ACHN (cell line): ENCODE data around the gene DSTN.

Experiments used
- DNase-seq: peaks from one replicate; pipeline ENCODE4 v3.0.0-alpha.2; 2015
- in situ Hi-C: cut with HindIII; loops from 2 replicates; pipeline ENCODE4 v1.10.0; 2017; ENCODE audit warnings: low sequenced_read_pairs, low pct_ligation_motif_present, low pct_unique_long_range_greater_than_20kb

Gene DSTN

DNA sequence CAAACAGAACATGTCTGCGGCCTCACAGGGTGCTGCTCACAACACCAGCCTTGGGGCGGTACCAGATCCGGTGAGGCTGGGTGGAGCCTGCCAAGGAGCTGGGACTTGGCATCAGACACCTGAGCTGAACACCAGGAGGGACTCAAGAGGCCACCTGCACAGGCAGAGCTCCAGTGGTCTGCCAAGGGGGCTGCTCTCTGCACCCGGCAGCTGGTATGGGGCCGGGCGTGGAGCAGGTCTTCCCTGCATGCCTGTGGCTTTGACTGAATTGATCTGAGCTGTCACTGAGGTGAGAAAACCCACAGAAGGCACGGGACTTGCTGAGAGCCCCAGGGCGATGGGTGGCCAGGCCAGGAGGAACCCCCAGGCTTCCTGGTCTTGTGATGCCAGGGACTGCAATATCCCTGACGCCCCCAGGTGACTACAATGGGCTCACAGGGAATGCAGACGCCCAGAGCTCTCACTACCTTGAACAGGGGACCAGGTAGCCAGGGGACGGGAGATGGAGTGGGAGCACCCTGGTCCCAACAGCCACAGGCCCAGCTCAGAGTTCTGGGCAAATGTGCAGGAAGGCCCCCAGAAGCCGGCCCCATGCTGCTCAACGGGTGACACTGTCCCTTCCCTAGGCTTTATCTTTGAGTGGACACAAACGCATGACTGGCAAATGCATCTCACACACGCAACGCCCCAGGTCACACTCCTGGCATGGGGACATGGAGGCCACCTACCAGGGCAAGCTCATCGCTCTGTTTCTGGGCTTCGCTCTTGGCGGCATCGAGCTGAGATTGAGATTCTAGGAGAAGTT is 48.2 kb downstream of the DSTN start:
- no peak for DNase-seq
- in situ Hi-C loops = no loop called here

DNA sequence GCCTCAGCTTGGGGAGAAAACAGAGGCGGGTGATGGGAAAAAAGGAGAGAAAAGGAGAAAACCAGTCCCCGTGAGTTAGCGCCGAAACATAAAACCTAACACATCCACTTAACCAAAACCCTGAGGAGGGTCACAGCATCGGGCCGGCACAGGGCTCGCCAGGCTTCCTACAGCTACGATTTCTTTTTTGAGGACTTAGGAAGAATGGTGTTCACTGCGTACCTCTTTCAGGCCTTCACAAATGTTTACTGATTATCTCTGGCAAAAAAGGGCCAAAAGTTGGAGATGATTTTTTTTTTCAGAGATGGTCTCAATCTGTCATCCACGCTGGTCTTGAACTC is 48.8 kb downstream of the DSTN start:
- in situ Hi-C loops = no loop called here
- DNase-seq = no peak

- DNase-seq = no peak
- in situ Hi-C loops = no loop called here
Observed at GRCh38 chr20:17619351-17620093, 49.6 kb downstream of the DSTN start.

DNA sequence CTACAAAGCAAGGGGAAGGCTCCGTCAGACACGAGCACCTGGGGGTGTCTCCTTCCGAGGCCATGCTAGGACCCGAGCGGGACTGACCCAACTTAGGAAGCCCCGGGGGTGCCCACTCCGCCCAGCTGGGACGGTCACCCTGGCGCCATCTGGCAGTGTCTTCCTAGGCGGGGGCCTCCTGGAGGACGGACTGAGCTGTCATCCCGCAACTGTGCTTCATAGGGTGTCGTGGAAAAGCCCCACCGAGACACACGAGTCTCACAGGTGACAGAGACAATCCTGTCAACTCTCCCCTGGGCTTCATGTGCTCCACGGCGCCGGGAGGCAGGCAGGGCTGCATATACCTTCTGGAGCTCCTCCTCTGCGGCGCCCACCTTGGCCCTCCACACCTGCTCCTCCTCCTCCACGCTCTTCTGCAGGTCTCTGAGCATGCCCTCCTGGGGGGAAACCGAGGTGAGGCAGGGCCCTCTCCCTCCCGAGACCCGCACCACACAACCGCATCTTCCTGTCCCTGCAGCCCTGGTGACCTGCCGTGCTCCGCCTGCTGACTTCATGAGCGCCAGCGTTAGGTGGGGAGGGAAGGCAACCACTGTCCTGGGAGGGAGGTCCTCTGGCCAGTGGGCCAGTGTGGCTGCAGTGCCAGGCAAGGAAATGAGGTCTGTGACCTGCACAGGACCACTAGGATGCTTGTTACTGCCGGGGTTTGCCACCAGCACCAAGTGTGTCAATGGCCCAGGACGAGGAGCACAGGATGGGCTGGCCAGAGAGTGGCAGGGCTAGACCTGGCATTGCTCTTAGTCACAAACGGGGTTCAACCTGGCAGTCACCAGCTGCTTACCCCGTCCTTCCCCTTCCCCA is 50.7 kb downstream of the DSTN start:
- in situ Hi-C loops = no loop called here
- DNase-seq = no peak

- in situ Hi-C loops = no loop called here
- DNase-seq = no peak
Observed at GRCh38 chr20:17621229-17621968, 51.5 kb downstream of the DSTN start.

DNA sequence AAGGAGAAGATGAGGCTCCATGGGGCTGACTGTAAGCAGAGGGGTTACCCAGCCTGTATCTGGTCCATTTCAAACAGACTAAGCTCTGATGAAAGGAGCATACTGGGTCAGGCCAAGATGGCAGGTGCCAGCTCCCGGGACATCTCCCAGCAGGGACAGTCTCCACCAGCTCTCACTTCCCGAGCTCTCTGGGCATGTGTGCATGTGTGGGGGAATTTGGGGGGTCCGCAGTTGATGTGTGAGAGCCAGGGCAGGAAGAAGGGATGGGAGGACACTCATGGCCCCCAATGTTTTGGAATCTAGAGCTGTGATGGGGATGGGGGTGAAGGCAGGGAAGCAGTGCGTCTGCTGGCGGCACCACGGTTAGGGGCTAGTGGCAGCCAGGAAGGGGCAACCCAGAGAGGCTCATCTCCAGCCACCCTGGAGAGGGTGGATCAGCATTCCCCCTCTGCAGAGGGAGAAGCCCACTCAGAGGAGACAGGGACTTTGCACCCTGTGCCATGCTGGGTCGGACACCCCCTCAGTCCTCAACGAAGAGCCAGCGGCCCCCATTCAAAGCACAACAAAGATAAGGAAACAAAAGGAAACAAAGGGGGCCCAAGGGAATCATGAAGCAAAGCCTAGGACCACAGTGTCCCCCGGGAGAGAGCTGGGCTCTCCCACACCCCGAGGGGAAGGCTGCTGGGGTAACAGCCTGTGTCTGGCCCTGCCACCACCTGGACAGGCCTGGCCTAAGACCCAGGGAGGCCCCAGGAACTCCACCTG is 52.4 kb downstream of the DSTN start:
- in situ Hi-C loops = no loop called here
- DNase-seq = no peak

- no peak for DNase-seq
- in situ Hi-C loops = no loop called here
Observed at GRCh38 chr20:17622851-17623508, 53.1 kb downstream of the DSTN start.

DNA sequence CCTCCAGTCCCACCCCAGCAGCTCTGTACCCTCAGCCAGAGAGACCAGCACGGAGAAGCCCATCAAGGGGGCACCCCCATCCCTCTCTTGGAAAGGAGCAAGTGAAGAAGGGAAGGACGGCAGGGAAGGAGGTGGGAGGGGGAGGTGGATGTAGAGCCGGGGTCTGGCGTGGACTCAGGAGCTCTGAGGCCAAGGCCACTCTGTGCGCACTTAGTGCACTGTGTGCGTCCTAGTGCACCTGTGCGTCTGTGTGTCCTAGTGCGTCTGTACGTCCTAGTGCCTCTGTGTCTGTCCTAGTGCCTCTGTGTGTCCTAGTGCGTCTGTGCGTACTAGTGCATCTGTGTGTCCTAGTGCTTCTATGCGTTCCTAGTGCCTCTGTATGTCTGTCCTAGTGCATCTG is 54.2 kb downstream of the DSTN start:
- in situ Hi-C loops = no loop called here

DNA sequence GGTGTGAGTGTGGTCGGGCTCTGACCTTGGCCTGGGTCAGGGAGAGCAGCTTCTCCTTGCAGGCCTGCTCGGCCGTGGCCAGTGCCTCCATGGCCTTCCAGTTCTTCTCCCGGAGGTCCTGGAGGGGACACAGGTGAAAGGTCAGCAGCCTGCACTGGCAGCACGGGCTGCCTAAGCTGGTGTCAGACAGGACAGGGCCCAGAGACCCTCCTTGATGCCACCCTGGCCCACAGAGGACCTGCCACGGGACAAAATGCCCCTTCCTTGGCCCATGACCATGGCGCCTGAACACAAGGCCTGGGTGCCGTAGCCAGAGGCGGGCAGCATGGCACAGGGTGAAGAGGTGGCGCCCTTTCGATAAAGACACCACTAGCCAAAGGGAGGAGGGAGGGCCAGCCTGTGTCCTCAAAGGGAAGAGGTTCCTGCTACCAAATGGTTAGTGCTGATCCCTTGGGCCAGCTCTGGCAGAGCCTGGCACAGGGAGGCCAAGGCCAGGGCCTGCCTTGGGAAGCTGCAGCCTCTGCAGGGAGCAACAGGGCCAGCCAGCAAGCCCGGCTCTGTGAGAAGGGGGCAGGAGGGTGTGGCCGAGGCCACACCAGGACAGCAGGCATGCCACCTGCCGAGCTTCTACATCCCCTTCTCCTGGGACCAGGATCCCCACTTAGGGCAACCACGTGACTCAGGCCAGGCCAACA is 54.8 kb downstream of the DSTN start:
- in situ Hi-C loops = no loop called here
- no peak for DNase-seq

More for the DNA sequence above, 54.2 kb downstream of the DSTN start:
- no peak for DNase-seq

DNA sequence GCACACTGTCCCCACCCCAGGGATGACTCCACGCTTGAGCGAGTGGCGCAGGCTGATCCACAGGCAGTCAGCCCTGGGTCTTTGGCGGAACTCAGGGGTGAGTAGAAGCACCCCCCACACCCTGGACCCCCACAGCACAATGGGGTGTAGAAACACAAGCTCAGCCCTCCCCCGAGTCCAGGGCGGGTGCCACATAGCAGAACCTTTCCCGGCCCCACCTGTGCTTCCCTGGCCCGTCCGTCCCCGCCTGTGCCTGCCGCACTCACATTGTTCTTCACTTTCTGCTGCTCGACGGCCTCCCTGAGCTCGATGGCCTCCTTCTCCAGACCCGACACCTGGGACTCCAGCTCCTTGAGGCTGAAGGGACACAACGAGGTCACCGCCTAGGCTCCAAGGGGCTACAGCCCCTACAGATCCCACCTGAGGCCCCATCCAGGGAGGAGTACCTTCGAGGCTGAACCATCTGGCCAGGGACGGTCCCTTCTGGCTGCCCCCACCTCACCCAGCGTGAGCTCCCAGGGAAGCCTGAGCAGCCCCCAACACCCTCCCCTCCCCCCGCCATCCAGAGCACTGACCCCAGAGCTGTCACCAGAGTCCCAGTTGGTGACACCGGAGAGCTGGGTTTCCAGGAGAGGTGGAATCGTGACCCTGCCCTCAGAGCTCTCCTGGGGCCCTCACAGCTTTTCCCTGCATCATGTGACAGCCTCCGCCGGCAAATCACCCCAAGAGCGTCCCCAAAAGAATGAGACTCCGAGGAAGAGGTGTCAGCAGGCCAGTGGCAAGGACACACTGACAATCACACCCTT is 55.6 kb downstream of the DSTN start:
- no peak for DNase-seq
- in situ Hi-C loops = no loop called here

DNA sequence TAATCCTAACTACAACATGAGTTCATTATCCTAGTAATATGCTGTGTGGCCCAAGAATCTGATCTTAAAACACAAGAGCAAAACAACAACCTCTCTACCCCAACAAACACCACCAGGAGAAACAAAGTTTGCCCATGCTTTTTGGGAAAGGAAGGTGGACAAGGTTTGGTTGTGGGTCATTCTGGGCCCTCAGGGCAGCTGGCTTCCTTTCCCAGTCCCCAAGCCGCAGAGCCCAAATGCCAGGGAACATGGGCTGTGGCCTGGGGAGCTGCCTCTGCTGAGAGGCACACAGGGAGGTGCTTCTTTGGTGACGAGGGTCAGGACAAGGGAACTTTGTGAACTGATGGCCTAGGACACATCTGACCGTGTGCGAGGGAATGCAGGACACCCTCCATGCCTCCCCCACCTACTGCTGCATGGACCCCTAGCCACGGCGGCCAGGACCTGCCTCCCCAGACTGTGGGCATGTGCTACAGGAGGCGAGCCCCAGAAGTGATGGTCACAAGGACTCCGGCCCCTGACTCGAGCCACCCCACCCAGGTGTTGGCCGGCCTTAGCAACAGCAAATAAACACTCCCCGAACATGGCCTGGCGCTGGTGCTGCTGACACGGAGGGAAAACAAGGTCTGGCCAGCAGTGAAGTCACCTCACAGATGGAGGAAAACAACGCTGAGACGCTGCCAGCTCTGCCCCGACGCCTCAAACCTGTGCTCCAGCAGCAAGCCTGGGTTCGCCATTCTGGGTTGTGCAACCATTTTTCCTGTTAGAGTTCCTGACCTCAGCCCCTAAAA is 56.5 kb downstream of the DSTN start:
- no peak for DNase-seq
- in situ Hi-C loops = no loop called here

- in situ Hi-C loops = no loop called here
- no peak for DNase-seq
Observed at GRCh38 chr20:17627101-17627955, 57.5 kb downstream of the DSTN start.

DNA sequence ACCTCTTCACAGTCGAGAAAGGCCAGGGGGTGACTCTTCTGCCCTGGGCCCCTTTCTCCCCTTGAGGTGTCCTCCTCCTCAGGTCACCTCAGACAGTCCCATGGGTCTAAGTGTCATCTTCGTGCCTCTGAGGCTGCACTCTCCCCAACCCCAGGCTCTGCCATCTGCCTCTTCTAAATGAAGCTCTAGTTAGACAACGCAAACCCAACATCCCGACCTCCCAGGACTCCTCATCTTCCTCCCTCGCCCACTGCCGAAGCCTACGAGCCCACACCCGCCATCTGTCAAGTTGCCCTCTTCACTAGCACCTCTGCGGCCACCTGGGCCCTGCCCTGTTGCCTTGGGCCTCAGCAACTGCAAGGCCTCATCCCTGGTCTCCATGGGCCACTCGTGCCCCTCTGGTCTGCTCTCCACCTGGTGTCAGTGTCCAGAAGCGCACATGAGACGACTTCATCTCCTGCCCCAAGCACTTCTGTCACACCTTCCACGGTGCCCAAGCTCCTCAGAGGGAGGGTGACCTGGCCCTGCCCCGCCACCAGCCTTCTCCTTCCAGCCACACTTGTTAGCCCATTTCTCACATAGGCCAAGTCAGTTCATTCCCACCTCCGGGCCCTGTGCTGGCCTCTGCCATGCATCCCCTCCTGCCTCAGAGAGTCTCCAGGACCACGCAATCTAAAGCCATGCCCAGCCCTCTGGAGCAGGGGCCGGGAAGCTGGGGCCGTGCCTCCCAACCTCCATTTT is 58.4 kb downstream of the DSTN start:
- in situ Hi-C loops = no loop called here
- no peak for DNase-seq

DNA sequence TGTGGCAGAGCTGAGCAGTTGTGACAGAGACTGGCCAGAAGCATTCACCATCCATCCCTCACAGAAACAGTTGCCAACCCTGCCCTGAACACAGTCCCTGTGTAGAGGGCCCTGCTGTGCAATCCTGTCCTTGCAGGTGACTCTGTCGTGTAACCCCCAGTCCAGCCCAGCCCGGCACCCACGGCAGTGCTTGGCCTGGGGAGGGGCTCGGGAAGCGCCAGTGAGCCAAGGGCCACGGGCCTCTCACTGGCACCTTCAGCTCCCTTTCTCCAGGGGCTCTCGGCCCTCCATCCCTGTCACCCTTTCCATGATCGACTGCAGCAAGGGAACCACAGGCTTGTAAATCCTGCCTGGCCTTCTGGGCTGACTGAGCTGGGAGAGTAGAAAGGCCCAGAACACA is 59.1 kb downstream of the DSTN start:
- in situ Hi-C loops = no loop called here
- DNase-seq = no peak
